K562 (cell line): Measurements from ENCODE around the gene MANF. TPM values are rescaled to one million over a fixed set of nuclear protein-coding genes. Genes with fewer than 3 reads are reported as not detected.

Experiments
- ATAC-seq: fragments of 200-7000 bp; cut with Tn5 transposase; 3 replicates; pipeline ENCODE4 v1.9.1; 2020; ENCODE audit warnings: moderate library complexity
- BruUV-seq: library from RNA; stranded (reverse); fragments of 400-500 nt; replicated peaks from 2 replicates; lab custom pipeline; 2021; lab: Mats Ljungman, UMichigan
- CTCF ChIA-PET: fragments of 300-600 bp; formaldehyde crosslinking; extraction: SDS; loops from one replicate; lab custom pipeline; 2021; ENCODE audit warnings: low intra/inter-chr PET ratio; lab: Yijun Ruan, JAX
- POLR2A ChIA-PET: fragments of 300-600, 350-650 bp; sonication (Branson Sonifier 250); formaldehyde crosslinking; extraction: SDS; loops from one replicate; lab custom pipeline; 2021; ENCODE audit warnings: antibody characterized with exemption, inconsistent platforms; lab: Yijun Ruan, JAX
- DNase-seq, 4 experiments: peaks; one replicate each; pipeline versions ENCODE4 v3.0.0 to v3.0.0-alpha.2; 2011 to 2018; ENCODE audit warnings: low spot score in 3 of 4, mixed read lengths in 3 of 4; ENCODE audit errors: extremely low read depth in 1 of 4
- FAIRE-seq: peaks from 2 replicates; lab custom pipeline; 2011; peaks lifted over from hg19 to GRCh38; lab: Jason Lieb, UNC
- H2AFZ ChIP-seq: 2 replicates; pipeline ENCODE4 v1.6.0; 2011; ENCODE audit warnings: low read depth, low read length, control low read depth, inconsistent platforms
- H3K27ac ChIP-seq: fragments of 200-600 bp; 3 replicates; pipeline ENCODE4 v1.8.0; 2011; ENCODE audit warnings: low read depth, mild to moderate bottlenecking, control low read depth, inconsistent platforms, low read length, moderate library complexity, mixed read lengths; ENCODE audit errors: extremely low read depth
- H3K27me3 ChIP-seq, 2 experiments: fragments of 300-600 bp in 1 of 2; 2 replicates in 1 of 2; 3 replicates in 1 of 2; pipeline versions ENCODE4 v1.6.0 to v1.8.0; 2011; ENCODE audit warnings: inconsistent platforms in 2 of 2, low read length in 2 of 2, mild to moderate bottlenecking in 1 of 2, mixed read lengths in 1 of 2, moderate library complexity in 1 of 2; ENCODE audit not compliant: control insufficient read depth in 2 of 2, insufficient read depth in 2 of 2
- H3K36me3 ChIP-seq: fragments of 300-600 bp; 3 replicates; pipeline ENCODE4 v1.8.0; 2011; ENCODE audit warnings: mild to moderate bottlenecking, low read length, inconsistent platforms; ENCODE audit not compliant: control insufficient read depth, insufficient read depth
- H3K4me1 ChIP-seq, 2 experiments: fragments of 200-600 bp in 1 of 2; replicated peaks in 1 of 2; 2 replicates in 1 of 2; 3 replicates in 1 of 2; pipeline versions ENCODE4 v1.5.1 to v1.8.0; 2011; ENCODE audit warnings: inconsistent platforms in 2 of 2, low read length in 2 of 2, mild to moderate bottlenecking in 1 of 2, mixed read lengths in 1 of 2, moderate library complexity in 1 of 2; ENCODE audit not compliant: control insufficient read depth in 2 of 2, insufficient read depth in 2 of 2
- H3K4me2 ChIP-seq: 2 replicates; pipeline ENCODE4 v1.6.1; 2011; ENCODE audit warnings: low read length, control low read depth, inconsistent platforms, mixed read lengths; ENCODE audit not compliant: insufficient read depth
- H3K4me3 ChIP-seq: fragments of 200-600 bp; sonication (generic), shearing (Covaris generic); 2 replicates; pipeline ENCODE4 v1.5.1; 2016; ENCODE audit warnings: control low read depth, inconsistent platforms
- H3K79me2 ChIP-seq: fragments of 200-600 bp; 3 replicates; pipeline ENCODE4 v1.8.0; 2011; ENCODE audit warnings: low read length, inconsistent platforms; ENCODE audit not compliant: control insufficient read depth, insufficient read depth
- H3K9ac ChIP-seq, 2 experiments: 2 replicates each; pipeline versions ENCODE4 v1.6.0 to v1.6.1; 2011; ENCODE audit warnings: low read depth in 2 of 2, low read length in 2 of 2, control low read depth in 1 of 2, inconsistent platforms in 1 of 2, mild to moderate bottlenecking in 1 of 2, mixed read lengths in 1 of 2; ENCODE audit not compliant: insufficient read depth in 1 of 2
- H3K9me1 ChIP-seq: one replicate; pipeline ENCODE4 v1.6.0; 2011; ENCODE audit warnings: inconsistent platforms, mild to moderate bottlenecking, low read length, moderate library complexity; ENCODE audit not compliant: control insufficient read depth, insufficient read depth
- H3K9me3 ChIP-seq: replicated peaks from 2 replicates; pipeline ENCODE4 v1.5.1; 2011; ENCODE audit warnings: low read depth, low read length, inconsistent platforms; ENCODE audit not compliant: control insufficient read depth, insufficient read depth
- H4K20me1 ChIP-seq: replicated peaks from 2 replicates; pipeline ENCODE4 v1.6.1; 2011; ENCODE audit warnings: low read length, inconsistent platforms, mixed read lengths; ENCODE audit not compliant: control insufficient read depth, insufficient read depth
- CC2D1A ChIP-seq: fragments of 450-650 bp; IDR thresholded peaks from 2 replicates; pipeline ENCODE4 v1.6.1; 2017; ENCODE audit warnings: mild to moderate bottlenecking
- HDAC3 ChIP-seq: fragments of 450-650 bp; IDR thresholded peaks from 2 replicates; pipeline ENCODE4 v1.6.1; 2018; ENCODE audit warnings: borderline replicate concordance, mild to moderate bottlenecking, moderate library complexity; ENCODE audit not compliant: partially characterized antibody
- MAFF ChIP-seq: IDR thresholded peaks from 2 replicates; pipeline ENCODE4 v1.6.1; 2012; ENCODE audit warnings: low read length, improper control_type of control experiment
- MEIS2 ChIP-seq: fragments of 450-650 bp; IDR thresholded peaks from 2 replicates; pipeline ENCODE4 v1.6.1; 2014; ENCODE audit warnings: mild to moderate bottlenecking; ENCODE audit not compliant: partially characterized antibody
- NFYB ChIP-seq: IDR thresholded peaks from 2 replicates; pipeline ENCODE4 v1.6.1; 2011; ENCODE audit warnings: mild to moderate bottlenecking, moderate library complexity; ENCODE audit not compliant: insufficient read length; ENCODE audit errors: extremely low read depth
- POLR2A ChIP-seq: fragments of 450-650 bp; conservative IDR thresholded peaks from 2 replicates; pipeline ENCODE4 v1.6.1; 2016
- RNF2 ChIP-seq: sonication (generic); IDR thresholded peaks from 2 replicates; pipeline ENCODE4 v1.6.1; 2016
- TCF7 ChIP-seq: sonication (generic); IDR thresholded peaks from 2 replicates; pipeline ENCODE4 v1.6.1; 2016; ENCODE audit warnings: antibody characterized with exemption, borderline replicate concordance
- ZNF197 ChIP-seq: fragments of 200-800 bp; sonication (Bioruptor generic); IDR thresholded peaks from 2 replicates; pipeline ENCODE4 v1.6.1; 2016; ENCODE audit warnings: low read depth, missing genetic modification characterization, missing compliant biosample characterization
- ZNF780A ChIP-seq: fragments of 250-450 bp; sonication (Bioruptor Pico); IDR thresholded peaks from 2 replicates; pipeline ENCODE4 v1.5.0; 2021; ENCODE audit warnings: mild to moderate bottlenecking
- ZSCAN29 ChIP-seq: fragments of 450-650 bp; IDR thresholded peaks from 2 replicates; pipeline ENCODE4 v1.6.1; 2017
- WGBS: fragments of 100-300 bp; shearing (Covaris generic); methylation state at CpG from one replicate; pipeline ENCODE4 v1.1.6; 2016; ENCODE audit warnings: low coverage, mixed read lengths; ENCODE audit not compliant: insufficient coverage; ENCODE audit errors: missing lambda C conversion rate; 5-methylcytosine and 5-hydroxymethylcytosine counted together
- in situ Hi-C: fragments of 300-500 bp; cut with MboI; formaldehyde crosslinking; loops from 4 replicates; pipeline ENCODE4 v1.15.0; 2018; ENCODE audit warnings: inconsistent platforms, mixed read lengths
- intact Hi-C: fragments of 100-400 bp; cut with micrococcal nuclease; formaldehyde crosslinking; loops from 2 replicates; pipeline ENCODE4 v1.14.2; 2022
- polyA plus RNA-seq, 8 experiments: library from polyadenylated mRNA; depleted of rRNA in 4 of 8; stranded (reverse) in 5 of 8; unstranded in 3 of 8; fragments of >200 nt; fragmentation: Nextera tagmentation in 2 of 8; fragmentation: Illumina TruSeq in 1 of 8; extraction: Ambion mirVana in 2 of 8; extraction: Trizol in 1 of 8; gene quantifications; 2 replicates each; pipeline versions ENCODE4 v1.2.1 to v1.2.3, GENCODE V29; 2011 to 2014; ENCODE audit warnings: inconsistent platforms in 1 of 8, missing spikeins in 1 of 8
- total RNA-seq, 7 experiments: library from RNA; depleted of rRNA in 6 of 7; stranded (reverse); fragments of >200 nt in 6 of 7; fragmentation: Illumina TruSeq in 2 of 7; extraction: Trizol in 2 of 7; gene quantifications; 2 replicates each; pipeline versions ENCODE4 v1.2.1 to v1.2.3, GENCODE V29; 2011 to 2021; ENCODE audit warnings: low replicate concordance in 1 of 7
- TF ChIP-seq, protein P1 (sequence below): fragments of 450-650 bp; conservative IDR thresholded peaks from 2 replicates; pipeline ENCODE4 v1.6.1; 2016; ENCODE audit warnings: missing genetic modification characterization, low read depth, mild to moderate bottlenecking, missing compliant biosample characterization, moderate library complexity
- TF ChIP-seq, protein P2 (sequence below): fragments of 450-650 bp; IDR thresholded peaks from 2 replicates; pipeline ENCODE4 v1.6.1; 2017; ENCODE audit warnings: antibody characterized with exemption, mild to moderate bottlenecking
- TF ChIP-seq, protein P3 (sequence below): fragments of 250-450 bp; sonication (Bioruptor Pico); IDR thresholded peaks from 2 replicates; pipeline ENCODE4 v1.5.0; 2021; ENCODE audit warnings: mild to moderate bottlenecking, moderate library complexity

Gene MANF
- total and polyA plus RNA-seq, 9 of the 15 experiments (the other 6 are each of a cell fraction or from before 2014, with no cell fraction given) = 6.5 to 52.7 (median 42.3) TPM

DNA sequence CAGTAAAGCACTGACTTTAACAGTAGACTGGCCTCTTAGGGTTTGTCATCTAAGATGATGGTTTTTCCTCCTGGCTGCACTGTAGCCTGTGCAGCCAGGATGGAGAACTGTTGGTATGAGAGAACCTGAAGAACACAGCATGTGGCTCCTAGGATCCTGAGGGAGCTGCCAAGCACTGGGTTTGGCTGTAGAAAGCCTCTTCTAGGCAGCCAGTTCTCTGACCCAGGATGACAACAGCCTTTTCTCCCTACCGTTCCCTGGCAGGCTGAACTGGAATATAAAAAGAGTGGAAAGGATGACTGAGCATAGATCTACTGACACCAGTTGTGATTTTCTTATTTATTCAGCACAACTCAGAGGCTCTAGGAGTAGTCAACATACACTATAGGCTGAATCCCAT lies 34.3 kb upstream of the MANF start:
- Histone ChIP-seq H3K4me1 (no peaks in the 10 kb centered on the region; a peak in 1 of 5 replicates), H3K79me2 (no peaks in the 10 kb centered on the region), H3K9me3 (no peaks in the 10 kb centered on the region), H3K27me3 (no peaks in the 10 kb centered on the region; a peak in 1 of 5 replicates), H3K36me3 (no peaks in the 10 kb centered on the region), H3K9ac (no peak overlapping the region), H3K9me1 (no peaks in the 10 kb centered on the region), H2AFZ (no peak overlapping the region), H3K27ac (no peak overlapping the region), H3K4me3 (no peak overlapping the region), H3K4me2 (no peak overlapping the region), H4K20me1 (no peaks in the 10 kb centered on the region)
- in situ Hi-C loops = no loop called here
- FAIRE-seq (no peak), ATAC-seq (no peak), DNase-seq (no peak)
- no TSS peak for BruUV-seq
- WGBS = no CpG with 5 or more reads among the region's 1 CpG
- TF ChIP-seq, protein P1, sequence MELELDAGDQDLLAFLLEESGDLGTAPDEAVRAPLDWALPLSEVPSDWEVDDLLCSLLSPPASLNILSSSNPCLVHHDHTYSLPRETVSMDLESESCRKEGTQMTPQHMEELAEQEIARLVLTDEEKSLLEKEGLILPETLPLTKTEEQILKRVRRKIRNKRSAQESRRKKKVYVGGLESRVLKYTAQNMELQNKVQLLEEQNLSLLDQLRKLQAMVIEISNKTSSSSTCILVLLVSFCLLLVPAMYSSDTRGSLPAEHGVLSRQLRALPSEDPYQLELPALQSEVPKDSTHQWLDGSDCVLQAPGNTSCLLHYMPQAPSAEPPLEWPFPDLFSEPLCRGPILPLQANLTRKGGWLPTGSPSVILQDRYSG (tag) = no peak
- TF ChIP-seq POLR2A (no peak), MEIS2 (no peak), ZSCAN29 (no peak), NFYB (no peak), TCF7 (no peak), MAFF (no peak), ZNF197 (CRISPR knock-in tag) (no peak), CC2D1A (no peak), HDAC3 (no peak), RNF2 (no peak), ZNF780A (CRISPR knock-in tag) (no peak)
- TF ChIP-seq, protein P2, sequence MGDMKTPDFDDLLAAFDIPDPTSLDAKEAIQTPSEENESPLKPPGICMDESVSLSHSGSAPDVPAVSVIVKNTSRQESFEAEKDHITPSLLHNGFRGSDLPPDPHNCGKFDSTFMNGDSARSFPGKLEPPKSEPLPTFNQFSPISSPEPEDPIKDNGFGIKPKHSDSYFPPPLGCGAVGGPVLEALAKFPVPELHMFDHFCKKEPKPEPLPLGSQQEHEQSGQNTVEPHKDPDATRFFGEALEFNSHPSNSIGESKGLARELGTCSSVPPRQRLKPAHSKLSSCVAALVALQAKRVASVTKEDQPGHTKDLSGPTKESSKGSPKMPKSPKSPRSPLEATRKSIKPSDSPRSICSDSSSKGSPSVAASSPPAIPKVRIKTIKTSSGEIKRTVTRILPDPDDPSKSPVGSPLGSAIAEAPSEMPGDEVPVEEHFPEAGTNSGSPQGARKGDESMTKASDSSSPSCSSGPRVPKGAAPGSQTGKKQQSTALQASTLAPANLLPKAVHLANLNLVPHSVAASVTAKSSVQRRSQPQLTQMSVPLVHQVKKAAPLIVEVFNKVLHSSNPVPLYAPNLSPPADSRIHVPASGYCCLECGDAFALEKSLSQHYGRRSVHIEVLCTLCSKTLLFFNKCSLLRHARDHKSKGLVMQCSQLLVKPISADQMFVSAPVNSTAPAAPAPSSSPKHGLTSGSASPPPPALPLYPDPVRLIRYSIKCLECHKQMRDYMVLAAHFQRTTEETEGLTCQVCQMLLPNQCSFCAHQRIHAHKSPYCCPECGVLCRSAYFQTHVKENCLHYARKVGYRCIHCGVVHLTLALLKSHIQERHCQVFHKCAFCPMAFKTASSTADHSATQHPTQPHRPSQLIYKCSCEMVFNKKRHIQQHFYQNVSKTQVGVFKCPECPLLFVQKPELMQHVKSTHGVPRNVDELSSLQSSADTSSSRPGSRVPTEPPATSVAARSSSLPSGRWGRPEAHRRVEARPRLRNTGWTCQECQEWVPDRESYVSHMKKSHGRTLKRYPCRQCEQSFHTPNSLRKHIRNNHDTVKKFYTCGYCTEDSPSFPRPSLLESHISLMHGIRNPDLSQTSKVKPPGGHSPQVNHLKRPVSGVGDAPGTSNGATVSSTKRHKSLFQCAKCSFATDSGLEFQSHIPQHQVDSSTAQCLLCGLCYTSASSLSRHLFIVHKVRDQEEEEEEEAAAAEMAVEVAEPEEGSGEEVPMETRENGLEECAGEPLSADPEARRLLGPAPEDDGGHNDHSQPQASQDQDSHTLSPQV = no peak
- TF ChIP-seq, protein P3, sequence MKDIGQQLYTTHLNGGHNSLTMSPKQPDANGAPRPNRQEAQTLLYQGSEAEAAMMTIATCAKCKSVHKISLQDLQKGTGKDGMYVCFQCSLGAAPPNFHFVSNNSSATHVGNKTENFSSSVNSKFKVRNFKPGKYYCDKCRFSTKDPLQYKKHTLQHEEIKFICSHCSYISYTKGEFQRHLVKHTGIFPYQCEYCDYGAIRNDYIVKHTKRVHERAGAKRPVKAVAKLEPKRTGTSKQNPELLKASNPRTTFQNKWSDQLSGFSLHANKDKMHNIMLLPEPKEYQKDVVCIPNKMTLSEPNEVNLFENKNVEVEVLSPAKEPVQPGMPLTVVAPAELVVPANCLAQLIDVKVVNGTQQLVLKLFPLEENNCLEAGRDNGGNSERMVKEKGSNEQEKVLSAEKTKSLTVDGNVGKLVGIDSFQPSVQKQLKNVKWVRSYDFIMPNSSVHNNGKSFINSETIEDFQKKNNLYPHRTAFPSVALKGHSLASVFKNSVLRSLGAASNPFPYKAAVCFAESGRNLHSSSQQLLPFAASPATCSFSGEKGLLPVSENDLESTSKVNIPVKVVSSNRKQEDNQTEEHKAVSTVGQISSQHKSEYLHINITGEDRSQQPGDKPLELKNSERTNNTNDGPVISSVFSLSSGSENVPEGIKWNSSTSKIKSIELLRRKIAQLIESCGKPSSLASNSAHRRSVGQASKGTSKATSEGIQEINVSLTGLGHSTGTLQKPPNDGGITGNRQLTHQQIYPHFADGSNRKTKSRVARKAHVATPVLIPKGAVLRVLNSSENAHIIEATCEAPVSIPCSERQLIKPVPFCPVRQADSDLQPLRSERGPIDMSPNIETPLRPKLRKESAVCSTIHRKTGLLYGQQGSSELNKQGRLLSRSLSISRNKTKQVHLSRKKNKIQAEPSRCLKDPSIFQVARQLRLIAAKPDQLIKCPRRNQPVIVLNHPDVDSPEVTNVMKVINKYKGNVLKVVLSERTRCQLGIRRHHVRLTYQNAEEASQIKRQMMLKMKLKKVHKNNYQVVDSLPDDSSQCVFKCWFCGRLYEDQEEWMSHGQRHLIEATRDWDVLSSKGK (CRISPR knock-in tag) = no peak
- ChIA-PET CTCF (no interaction called here), POLR2A (interaction anchor here (0.6 kb wide), 1 partner anchor 840 kb away, joined by 3 read pairs; no protein-coding TSS in a partner anchor)
- intact Hi-C loops = no loop called here
